Right lobe of liver (tissue), 6 donors: ENCODE measurements around the gene SMAD4. TPM values are rescaled to one million over a fixed set of nuclear protein-coding genes. Genes with fewer than 3 reads are reported as not detected.

Source experiments
- ATAC-seq, 4 donors: fragments of 200-7000 bp; cut with Tn5 transposase; one replicate each; pipeline ENCODE4 v1.9.1; 2020; ENCODE audit warnings: mild to moderate bottlenecking in 4 of 4, moderate library complexity in 4 of 4
- DNase-seq, 3 donors: peaks; one replicate each; pipeline ENCODE4 v3.0.0-alpha.2; 2020
- H3K27ac ChIP-seq, 3 donors: fragments of 200-600 bp; one replicate each; pipeline ENCODE4 v1.8.0; 2022
- H3K27me3 ChIP-seq, 2 donors: fragments of 200-600 bp; one replicate each; pipeline ENCODE4 v1.8.0; 2022
- H3K36me3 ChIP-seq, 4 donors: fragments of 200-600 bp; sonication (generic) in 1 of 4; one replicate each; pipeline versions ENCODE4 v1.5.1 to v1.8.0; 2017 to 2022; ENCODE audit warnings: control low read depth in 1 of 4
- H3K4me1 ChIP-seq, 4 donors: fragments of 200-600 bp; sonication (generic) in 1 of 4; one replicate each; pipeline versions ENCODE4 v1.5.1 to v1.8.0; 2017 to 2022; ENCODE audit warnings: control low read depth in 1 of 4
- H3K4me3 ChIP-seq, 3 donors: fragments of 200-600 bp; one replicate each; pipeline ENCODE4 v1.8.0; 2022
- H3K9me3 ChIP-seq, 4 donors: fragments of 200-600 bp; sonication (generic) in 1 of 4; one replicate each; pipeline versions ENCODE4 v1.5.1 to v1.8.0; 2017 to 2022; ENCODE audit warnings: control low read depth in 1 of 4
- POLR2A ChIP-seq: fragments of 450-650 bp; IDR thresholded peaks from one replicate; pipeline ENCODE4 v1.6.1; 2017; ENCODE audit warnings: antibody characterized with exemption, mild to moderate bottlenecking
- WGBS: methylation state at CpG from one replicate; pipeline ENCODE4 v1.1.6; 2018; ENCODE audit warnings: low coverage, low lambda C conversion rate; ENCODE audit not compliant: insufficient coverage; ENCODE audit errors: missing lambda C conversion rate; 5-methylcytosine and 5-hydroxymethylcytosine counted together
- intact Hi-C, 2 donors: fragments of 100-400 bp; cut with DNase I; formaldehyde crosslinking; loops; one replicate each; pipeline versions ENCODE4 v1.11.2 to v1.14.1; 2022
- total RNA-seq, 6 experiments: library from RNA; depleted of rRNA in 2 of 6; stranded (reverse); fragments of >200 nt in 2 of 6; fragmentation: NEBNext Ultra II Directional in 3 of 6; extraction: Animal tissue kit (Norgen Biotek cat#: 25700) in 3 of 6; gene quantifications; one replicate each; pipeline versions ENCODE4 v1.1.0 to v1.2.4, GENCODE V29; 2016 to 2023
- TF ChIP-seq, protein P1 (sequence below), 4 donors: fragments of 200-600 bp in 3 of 4; fragments of 450-650 bp in 1 of 4; IDR thresholded peaks; one replicate each; pipeline versions ENCODE4 v1.5.1 to v1.8.0; 2016 to 2022; ENCODE audit warnings: antibody characterized with exemption in 4 of 4, mild to moderate bottlenecking in 2 of 4
- donor health status: DM: no; HTN: yes; CAD: no.
- donor health status: DM: no; HTN: no; CAD: no.
- donor health status: DM: no; HTN: no; CAD: no.
- donor health status: DM: no; HTN: yes; CAD: no.
- donor health status: DM: no; HTN: yes; CAD: no.

SMAD4 gene
- total RNA-seq, 6 experiments from 2014 or later = 40.8 to 71.9 (median 56.6) TPM

DNA sequence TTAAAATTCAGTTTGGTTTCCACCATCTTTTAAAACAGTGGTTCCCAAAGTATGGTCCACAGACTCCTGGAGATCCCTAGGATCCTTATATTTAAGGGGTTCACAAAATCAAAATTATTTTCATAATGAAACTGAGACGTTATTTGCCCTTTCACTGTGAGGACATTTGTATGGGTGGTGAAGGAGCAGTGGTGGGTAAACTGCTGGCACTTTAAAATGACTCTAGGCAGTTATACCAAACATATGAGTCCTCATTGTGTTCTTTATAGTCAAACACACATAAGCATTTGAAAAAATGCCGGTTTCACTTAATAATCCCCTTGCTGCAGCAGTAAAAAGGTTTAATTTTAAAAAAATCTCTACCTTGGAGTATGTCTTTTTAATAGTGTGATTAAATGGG, 7.2 kb downstream of the SMAD4 start:
- intact Hi-C loops = no loop called here
- WGBS = 35% methylated on average over 2 of the region's 2 CpGs
- DNase-seq = no peak
- Histone ChIP-seq H3K4me1 (peaks cover 0 to 92% (median 19%) of the 10 kb centered on the region in 4 donors), H3K4me3 (no peak overlapping the region), H3K27me3 (no peaks in the 10 kb centered on the region), H3K27ac (peak overlapping the region; percentile 45 to 66 (median 63)), H3K36me3 (no peaks in the 10 kb centered on the region), H3K9me3 (no peaks in the 10 kb centered on the region)
- TF ChIP-seq POLR2A = no peak
- TF ChIP-seq, protein P1, sequence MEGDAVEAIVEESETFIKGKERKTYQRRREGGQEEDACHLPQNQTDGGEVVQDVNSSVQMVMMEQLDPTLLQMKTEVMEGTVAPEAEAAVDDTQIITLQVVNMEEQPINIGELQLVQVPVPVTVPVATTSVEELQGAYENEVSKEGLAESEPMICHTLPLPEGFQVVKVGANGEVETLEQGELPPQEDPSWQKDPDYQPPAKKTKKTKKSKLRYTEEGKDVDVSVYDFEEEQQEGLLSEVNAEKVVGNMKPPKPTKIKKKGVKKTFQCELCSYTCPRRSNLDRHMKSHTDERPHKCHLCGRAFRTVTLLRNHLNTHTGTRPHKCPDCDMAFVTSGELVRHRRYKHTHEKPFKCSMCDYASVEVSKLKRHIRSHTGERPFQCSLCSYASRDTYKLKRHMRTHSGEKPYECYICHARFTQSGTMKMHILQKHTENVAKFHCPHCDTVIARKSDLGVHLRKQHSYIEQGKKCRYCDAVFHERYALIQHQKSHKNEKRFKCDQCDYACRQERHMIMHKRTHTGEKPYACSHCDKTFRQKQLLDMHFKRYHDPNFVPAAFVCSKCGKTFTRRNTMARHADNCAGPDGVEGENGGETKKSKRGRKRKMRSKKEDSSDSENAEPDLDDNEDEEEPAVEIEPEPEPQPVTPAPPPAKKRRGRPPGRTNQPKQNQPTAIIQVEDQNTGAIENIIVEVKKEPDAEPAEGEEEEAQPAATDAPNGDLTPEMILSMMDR (IDR thresholded peaks at IDR 0.05) = no peak
- ATAC-seq = no peak

DNA sequence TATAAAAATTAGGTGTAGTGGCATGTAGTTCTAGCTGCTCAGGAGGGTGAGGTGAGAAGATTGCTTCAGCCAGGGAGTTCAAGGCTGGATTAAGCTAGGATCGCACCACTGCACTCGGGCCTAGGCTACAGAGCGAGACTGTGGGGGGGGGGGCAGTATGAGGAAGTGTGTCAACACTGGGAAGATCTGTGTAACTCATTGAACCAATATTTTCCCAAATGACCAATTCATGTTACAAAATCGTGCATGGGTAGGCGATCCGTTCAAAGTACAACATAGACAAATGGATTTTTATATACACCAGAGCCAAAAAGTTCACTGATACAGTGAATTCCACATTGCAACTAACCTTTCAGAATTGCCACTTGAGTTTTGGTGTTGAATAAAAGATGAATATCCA, 8.1 kb downstream of the SMAD4 start:
- intact Hi-C loops = no loop called here
- Histone ChIP-seq H3K9me3 (no peaks in the 10 kb centered on the region), H3K27ac (peak overlapping the region; percentile 45 to 66 (median 63)), H3K36me3 (no peaks in the 10 kb centered on the region), H3K27me3 (no peaks in the 10 kb centered on the region), H3K4me3 (no peak overlapping the region), H3K4me1 (peaks cover 0 to 88% (median 22%) of the 10 kb centered on the region in 4 donors)
- WGBS = 26% methylated on average over 6 of the region's 6 CpGs
- TF ChIP-seq, protein P1 (IDR thresholded peaks at IDR 0.05) = no peak
- TF ChIP-seq POLR2A = peak; percentile 19
- peak; percentile 74 to 83 (median 74) for DNase-seq
- ATAC-seq = peak; percentile 95 to 98 (median 96)

DNA sequence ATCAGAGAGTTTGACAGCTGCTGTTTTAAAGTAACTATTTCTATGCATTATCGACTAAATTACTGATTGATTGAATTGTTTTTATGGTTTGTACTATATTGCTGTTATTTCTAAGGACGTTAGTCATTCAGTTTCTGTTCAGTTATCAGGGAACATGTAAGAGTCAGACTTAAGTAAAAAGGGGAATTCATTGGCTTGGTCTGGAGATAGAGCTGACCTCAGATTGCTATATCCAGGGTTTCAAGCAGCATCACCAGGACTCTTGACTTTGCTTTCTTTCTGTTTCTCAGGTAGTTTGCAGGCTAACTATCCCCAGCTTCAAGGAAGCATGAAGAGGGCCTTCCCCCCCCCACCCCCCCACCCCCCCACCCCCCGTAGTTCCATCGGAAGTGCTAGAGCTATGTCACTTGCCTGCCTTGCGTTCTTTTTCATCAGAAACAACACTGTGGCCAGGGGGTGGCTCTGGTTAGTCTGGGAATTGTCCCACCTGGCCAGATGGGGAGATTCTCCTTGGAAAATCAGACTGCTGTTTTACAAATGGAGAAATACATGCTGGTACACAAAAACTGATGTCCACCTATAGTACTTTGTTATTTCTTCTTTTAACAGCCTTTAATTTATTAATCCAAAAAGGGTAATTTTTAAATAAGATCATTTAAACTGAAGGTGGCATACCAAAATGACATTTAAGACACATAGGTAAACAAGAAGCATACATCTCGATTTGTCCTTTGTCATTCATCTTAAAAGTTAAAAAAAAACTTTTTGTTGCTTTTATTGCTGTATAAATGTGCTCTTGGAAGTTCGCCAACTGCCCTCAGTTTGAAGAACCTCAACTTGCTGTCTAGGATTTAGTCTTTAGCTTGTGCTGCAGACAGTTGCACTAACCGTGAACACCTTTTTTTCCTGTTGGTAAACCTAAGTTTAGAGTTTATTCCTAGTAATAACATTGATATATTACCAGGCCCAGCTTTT, 9.4 kb downstream of the SMAD4 start:
- TF ChIP-seq, protein P1 (IDR thresholded peaks at IDR 0.05) = no peak
- no peak for TF ChIP-seq POLR2A
- intact Hi-C loops = no loop called here
- DNase-seq = no peak
- Histone ChIP-seq H3K4me1 (peaks cover 0 to 88% (median 23%) of the 10 kb centered on the region in 4 donors), H3K9me3 (no peaks in the 10 kb centered on the region), H3K27ac (peak overlapping the region; percentile 40 to 66 (median 60)), H3K27me3 (no peaks in the 10 kb centered on the region), H3K4me3 (no peak overlapping the region), H3K36me3 (no peaks in the 10 kb centered on the region)
- peak in 2 of 4 donors; percentile 19 to 43 for ATAC-seq
- 18% methylated on average over 8 of the region's 8 CpGs for WGBS

GRCh38 chr18:51041677-51042352, 11.8 kb downstream of the SMAD4 start:
- ATAC-seq (no peak), DNase-seq (no peak)
- Histone ChIP-seq H3K27me3 (no peaks in the 10 kb centered on the region), H3K4me3 (no peak overlapping the region), H3K4me1 (peaks cover 0 to 81% (median 22%) of the 10 kb centered on the region in 4 donors), H3K27ac (no peak overlapping the region), H3K9me3 (no peaks in the 10 kb centered on the region), H3K36me3 (no peaks in the 10 kb centered on the region)
- 98% methylated on average over 3 of the region's 3 CpGs for WGBS
- no peak for TF ChIP-seq POLR2A
- TF ChIP-seq, protein P1 (IDR thresholded peaks at IDR 0.05) = no peak
- intact Hi-C loops = no loop called here
